Lower leg skin (tissue), 4 donors: ENCODE results near the gene PHOSPHO2. TPM values are rescaled to one million over a fixed set of nuclear protein-coding genes. Genes with fewer than 3 reads are reported as not detected.

Source experiments
- DNase-seq, 2 donors: peaks; one replicate each; pipeline ENCODE4 v3.0.0-alpha.2; 2019; ENCODE audit warnings: low spot score in 2 of 2
- H3K4me3 ChIP-seq: fragments of 200-600 bp; sonication (generic); 2 replicates; pipeline ENCODE4 v1.5.1; 2017; ENCODE audit warnings: mild to moderate bottlenecking, low read depth; ENCODE audit not compliant: poor library complexity, severe bottlenecking
- POLR2A ChIP-seq, 2 donors: fragments of 450-650 bp; IDR thresholded peaks; one replicate each; pipeline ENCODE4 v1.6.1; 2016 to 2017; ENCODE audit warnings: antibody characterized with exemption in 2 of 2, mild to moderate bottlenecking in 1 of 2, moderate library complexity in 1 of 2
- WGBS, 2 donors: methylation state at CpG; one replicate each; pipeline ENCODE4 v1.1.5; 2018; 5-methylcytosine and 5-hydroxymethylcytosine counted together
- intact Hi-C: fragments of 100-400 bp; cut with DNase I; formaldehyde crosslinking; loops from one replicate; pipeline ENCODE4 v1.15.0; 2023; ENCODE audit warnings: low total_unique reads
- total RNA-seq, 4 donors: library from RNA; depleted of rRNA; stranded (reverse); fragments of >200 nt; gene quantifications; one replicate each; pipeline ENCODE4 v1.1.0, GENCODE V29; 2016
- TF ChIP-seq, protein P1 (sequence below), 3 donors: fragments of 450-650 bp; IDR thresholded peaks; one replicate each; pipeline ENCODE4 v1.5.1; 2016; ENCODE audit warnings: antibody characterized with exemption in 3 of 3, mild to moderate bottlenecking in 3 of 3, moderate library complexity in 2 of 3

PHOSPHO2 gene
- total RNA-seq, 4 donors from 2014 or later, result 2.7 to 7.6 (median 4.4) TPM

DNA sequence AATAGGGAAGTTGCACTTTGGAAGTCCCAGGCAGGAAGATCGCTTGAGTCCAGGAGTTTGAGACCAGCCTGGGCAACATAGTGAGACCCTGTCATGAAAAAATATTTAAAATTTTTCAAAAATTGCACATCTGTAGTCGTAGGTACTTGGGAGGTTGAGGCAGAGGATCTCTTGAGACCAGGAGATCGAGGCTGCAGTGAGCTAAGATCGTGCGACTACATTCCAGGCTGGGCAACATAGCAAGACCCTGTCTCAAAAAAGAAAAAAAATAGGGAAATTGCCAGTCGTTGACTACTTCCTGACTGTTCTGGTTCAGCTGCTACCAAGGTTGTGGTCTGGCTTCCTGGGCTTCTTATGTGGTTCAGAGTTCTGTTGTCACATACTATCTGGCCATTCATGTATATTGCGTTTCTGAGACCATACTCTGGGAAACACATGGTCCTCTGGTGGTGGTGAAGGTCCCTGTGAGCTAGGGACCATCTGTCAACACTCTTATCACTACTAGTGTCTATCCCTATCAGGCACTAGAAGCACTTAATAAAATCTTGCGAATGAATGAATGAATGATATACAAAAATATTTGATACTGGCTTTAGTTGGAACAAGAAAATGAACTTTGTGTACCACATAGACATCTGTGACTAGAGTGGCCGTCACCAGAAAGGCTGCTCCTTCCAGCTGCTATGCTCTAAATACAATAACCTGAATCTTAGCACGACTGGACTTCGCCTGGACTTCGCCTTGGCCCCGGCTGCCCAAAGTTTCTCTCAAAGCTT is 38.5 kb downstream of the PHOSPHO2 start:
- no peak overlapping the region for H3K4me3 ChIP-seq
- WGBS, 2 donors, result 53 to 54% methylated on average over 13 of the region's 13 CpGs
- TF ChIP-seq, protein P1, sequence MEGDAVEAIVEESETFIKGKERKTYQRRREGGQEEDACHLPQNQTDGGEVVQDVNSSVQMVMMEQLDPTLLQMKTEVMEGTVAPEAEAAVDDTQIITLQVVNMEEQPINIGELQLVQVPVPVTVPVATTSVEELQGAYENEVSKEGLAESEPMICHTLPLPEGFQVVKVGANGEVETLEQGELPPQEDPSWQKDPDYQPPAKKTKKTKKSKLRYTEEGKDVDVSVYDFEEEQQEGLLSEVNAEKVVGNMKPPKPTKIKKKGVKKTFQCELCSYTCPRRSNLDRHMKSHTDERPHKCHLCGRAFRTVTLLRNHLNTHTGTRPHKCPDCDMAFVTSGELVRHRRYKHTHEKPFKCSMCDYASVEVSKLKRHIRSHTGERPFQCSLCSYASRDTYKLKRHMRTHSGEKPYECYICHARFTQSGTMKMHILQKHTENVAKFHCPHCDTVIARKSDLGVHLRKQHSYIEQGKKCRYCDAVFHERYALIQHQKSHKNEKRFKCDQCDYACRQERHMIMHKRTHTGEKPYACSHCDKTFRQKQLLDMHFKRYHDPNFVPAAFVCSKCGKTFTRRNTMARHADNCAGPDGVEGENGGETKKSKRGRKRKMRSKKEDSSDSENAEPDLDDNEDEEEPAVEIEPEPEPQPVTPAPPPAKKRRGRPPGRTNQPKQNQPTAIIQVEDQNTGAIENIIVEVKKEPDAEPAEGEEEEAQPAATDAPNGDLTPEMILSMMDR (IDR thresholded peaks at IDR 0.05), result no peak
- TF ChIP-seq POLR2A (IDR thresholded peaks at IDR 0.05), result no peak

DNA sequence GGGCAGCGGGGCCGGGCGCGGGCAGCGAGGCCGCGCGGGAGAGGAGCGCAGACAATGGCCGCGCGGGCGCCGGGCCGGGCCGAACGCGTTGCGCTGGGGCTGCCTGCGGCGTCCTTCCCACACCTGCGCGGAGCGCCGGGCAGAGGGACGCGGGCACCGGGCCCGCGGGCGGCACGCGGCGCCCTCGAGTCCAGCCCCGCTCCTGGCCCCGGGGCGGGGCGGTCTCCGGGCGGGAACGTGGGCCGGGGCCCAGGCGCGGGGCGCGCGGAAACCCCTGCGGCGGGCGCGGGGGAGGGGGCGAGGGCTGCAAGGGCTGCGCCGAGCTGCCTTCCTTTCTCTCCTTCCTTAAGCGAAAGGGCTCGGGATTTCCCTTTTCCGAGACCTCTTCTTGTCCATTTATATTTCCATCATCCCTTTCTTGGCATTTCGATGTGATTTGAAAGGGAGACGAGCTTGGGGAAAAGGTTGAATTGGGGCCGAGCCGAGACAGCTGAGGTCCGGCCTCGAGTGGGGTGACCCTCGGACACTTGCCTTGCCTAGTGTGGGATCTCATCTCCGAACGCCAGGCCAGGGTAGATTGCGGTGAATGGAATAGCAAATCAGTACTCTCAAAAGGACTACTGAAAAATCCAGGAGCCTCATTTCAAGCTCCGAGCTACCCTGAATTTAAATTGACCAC is 40.0 kb downstream of the PHOSPHO2 start:
- peak overlapping the region; percentile 61 for H3K4me3 ChIP-seq
- no peak for TF ChIP-seq POLR2A (IDR thresholded peaks at IDR 0.05)
- TF ChIP-seq, protein P1 (IDR thresholded peaks at IDR 0.05), result no peak
- WGBS, 2 donors, result 4% methylated on average over 32 to 34 of the region's 69 CpGs
- no peak for DNase-seq
- intact Hi-C loops, result no loop called here

More for the DNA sequence above, 38.5 kb downstream of the PHOSPHO2 start:
- intact Hi-C loops, result no loop called here
- no peak for DNase-seq

DNA sequence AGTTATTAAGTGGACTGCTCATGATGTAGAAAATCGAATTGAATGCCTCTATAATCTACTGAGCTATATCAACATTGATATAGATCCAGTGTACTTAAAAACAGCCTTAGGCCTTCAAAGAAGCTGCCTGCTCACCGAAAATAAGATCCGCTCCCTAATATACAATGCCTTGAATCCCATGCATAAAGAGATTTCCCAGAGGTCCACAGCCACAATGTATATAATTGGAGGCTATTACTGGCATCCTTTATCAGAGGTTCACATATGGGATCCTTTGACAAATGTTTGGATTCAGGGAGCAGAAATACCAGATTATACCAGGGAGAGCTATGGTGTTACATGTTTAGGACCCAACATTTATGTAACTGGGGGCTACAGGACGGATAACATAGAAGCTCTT is 41.4 kb downstream of the PHOSPHO2 start:
- WGBS, 2 donors, result 93 to 94% methylated on average over 4 of the region's 4 CpGs
- DNase-seq, result no peak
- no peak overlapping the region for H3K4me3 ChIP-seq

DNA sequence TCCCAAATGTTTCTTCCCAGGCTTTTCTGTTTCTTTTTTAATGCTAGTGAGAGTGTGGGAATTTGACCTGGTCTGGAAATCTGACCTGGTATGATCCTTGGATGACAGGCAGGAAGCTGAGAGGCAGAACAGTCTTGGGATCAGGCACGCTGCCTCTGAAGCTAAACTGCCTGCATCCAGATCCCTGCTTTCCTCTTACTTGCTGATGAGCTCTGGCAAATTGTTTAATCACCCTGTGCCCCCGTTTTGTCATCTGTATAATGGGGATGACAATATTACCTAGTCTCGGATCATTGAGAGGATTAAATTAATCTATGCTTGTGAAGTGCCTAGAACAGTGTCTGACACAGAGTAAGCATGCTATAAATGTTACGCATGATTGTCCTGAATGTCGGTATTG is 42.6 kb downstream of the PHOSPHO2 start:
- DNase-seq, result no peak
- intact Hi-C loops, result no loop called here
- no peak overlapping the region for H3K4me3 ChIP-seq
- TF ChIP-seq, protein P1 (IDR thresholded peaks at IDR 0.05), result no peak
- TF ChIP-seq POLR2A (IDR thresholded peaks at IDR 0.05), result no peak
- 88 to 92% methylated on average over 5 of the region's 5 CpGs for WGBS, 2 donors

More for the DNA sequence above, 41.4 kb downstream of the PHOSPHO2 start:
- intact Hi-C loops, result no loop called here
- no peak for TF ChIP-seq POLR2A (IDR thresholded peaks at IDR 0.05)
- TF ChIP-seq, protein P1 (IDR thresholded peaks at IDR 0.05), result no peak

DNA sequence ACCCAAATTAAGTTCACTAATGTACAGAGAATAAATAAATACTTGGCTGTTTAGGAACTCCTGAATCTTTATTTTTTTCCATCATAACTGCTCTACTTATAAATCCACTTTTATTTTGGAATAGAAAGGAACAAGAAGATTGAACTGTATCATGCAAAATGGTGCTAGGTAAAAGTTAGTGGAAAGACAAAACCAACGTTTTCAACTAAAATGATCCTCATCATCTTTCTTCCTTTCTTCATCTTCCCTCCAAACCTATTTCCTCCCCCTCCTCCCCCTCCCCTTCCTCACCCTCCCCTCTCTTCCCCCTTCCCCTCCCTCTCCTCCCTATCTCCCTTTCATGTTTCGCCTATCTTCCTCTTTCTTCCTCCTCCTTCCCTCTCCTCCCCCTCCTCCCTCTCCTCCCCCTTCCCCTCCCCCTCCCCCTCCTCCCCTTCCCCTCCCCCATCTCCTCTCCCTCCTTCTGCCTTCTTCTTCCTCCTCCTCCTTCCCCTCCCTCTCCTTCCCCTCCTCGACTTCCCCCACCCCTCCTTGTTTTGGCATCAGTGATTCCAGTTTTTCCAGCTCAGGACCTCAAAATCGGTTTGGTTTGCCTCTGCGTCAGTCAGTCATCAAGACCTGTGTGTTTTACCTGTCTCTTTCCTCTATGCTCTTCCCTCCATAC is 44.4 kb downstream of the PHOSPHO2 start:
- intact Hi-C loops, result no loop called here
- TF ChIP-seq POLR2A (IDR thresholded peaks at IDR 0.05), result no peak
- TF ChIP-seq, protein P1 (IDR thresholded peaks at IDR 0.05), result no peak
- H3K4me3 ChIP-seq, result no peak overlapping the region
- no peak for DNase-seq
- 41 to 46% methylated on average over 3 to 4 of the region's 5 CpGs for WGBS, 2 donors
